ENCODE results near the gene MRPS23. TPM values are rescaled to one million over a fixed set of nuclear protein-coding genes. Genes with fewer than 3 reads are reported as not detected.

The MRPS23 gene
- total and polyA plus RNA-seq, 12 donors, result 8.5 to 90.6 (median 36.6) TPM

DNA sequence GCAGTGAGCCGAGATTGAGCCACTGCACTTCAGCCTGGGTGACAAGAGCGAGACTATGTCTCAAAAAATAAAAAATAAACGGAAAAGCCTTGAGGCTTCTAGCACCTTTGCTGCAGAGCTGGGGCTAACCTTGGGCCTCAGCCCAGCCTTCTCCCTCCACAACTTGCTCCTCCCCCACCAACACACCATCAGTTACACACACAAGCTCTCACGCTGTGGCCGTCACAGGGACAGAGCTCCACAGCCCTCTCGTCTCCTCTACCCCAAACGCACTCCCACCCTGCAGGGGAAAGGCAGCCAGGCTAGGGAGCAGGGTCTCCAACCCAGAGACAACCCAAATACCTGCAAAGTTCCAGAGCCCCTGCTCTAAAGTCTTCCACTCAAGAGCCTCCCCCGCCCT, 22.0 kb upstream of the MRPS23 start:
- peaks cover 0 to 10% of the 10 kb centered on the region in 2 donors for H3K36me3 ChIP-seq (replicated peaks in 1 of 2)
- peak overlapping the region in 4 of 5 donors; percentile 5 to 89 (median 86) for H3K27ac ChIP-seq
- intact Hi-C loops (cut with DNase I), result no loop called here
- H3K27me3 ChIP-seq, result no peaks in the 10 kb centered on the region
- peak; percentile 67 to 88 (median 82) for DNase-seq
- H3K9me3 ChIP-seq (replicated peaks in 1 of 3), result no peaks in the 10 kb centered on the region
- H3K4me3 ChIP-seq, result no peak overlapping the region
- peaks cover 61 to 93% of the 10 kb centered on the region in 2 donors for H3K4me1 ChIP-seq (replicated peaks in 1 of 2)
- 43 to 61% (median 54%) methylated on average over 8 of the region's 8 CpGs for WGBS, 4 donors
- TF ChIP-seq, protein P1, sequence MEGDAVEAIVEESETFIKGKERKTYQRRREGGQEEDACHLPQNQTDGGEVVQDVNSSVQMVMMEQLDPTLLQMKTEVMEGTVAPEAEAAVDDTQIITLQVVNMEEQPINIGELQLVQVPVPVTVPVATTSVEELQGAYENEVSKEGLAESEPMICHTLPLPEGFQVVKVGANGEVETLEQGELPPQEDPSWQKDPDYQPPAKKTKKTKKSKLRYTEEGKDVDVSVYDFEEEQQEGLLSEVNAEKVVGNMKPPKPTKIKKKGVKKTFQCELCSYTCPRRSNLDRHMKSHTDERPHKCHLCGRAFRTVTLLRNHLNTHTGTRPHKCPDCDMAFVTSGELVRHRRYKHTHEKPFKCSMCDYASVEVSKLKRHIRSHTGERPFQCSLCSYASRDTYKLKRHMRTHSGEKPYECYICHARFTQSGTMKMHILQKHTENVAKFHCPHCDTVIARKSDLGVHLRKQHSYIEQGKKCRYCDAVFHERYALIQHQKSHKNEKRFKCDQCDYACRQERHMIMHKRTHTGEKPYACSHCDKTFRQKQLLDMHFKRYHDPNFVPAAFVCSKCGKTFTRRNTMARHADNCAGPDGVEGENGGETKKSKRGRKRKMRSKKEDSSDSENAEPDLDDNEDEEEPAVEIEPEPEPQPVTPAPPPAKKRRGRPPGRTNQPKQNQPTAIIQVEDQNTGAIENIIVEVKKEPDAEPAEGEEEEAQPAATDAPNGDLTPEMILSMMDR (IDR thresholded peaks at IDR 0.05), result no peak
- TF ChIP-seq POLR2A (IDR thresholded peaks at IDR 0.05), result peak in 1 of 2 donors; percentile 36

- H3K36me3 ChIP-seq (replicated peaks in 1 of 2), result peaks cover 0 to 14% of the 10 kb centered on the region in 2 donors
- H3K27me3 ChIP-seq, result no peaks in the 10 kb centered on the region
- H3K4me1 ChIP-seq (replicated peaks in 1 of 2), result peaks cover 59 to 88% of the 10 kb centered on the region in 2 donors
- DNase-seq, result no peak
- H3K4me3 ChIP-seq, result no peak overlapping the region
- no peaks in the 10 kb centered on the region for H3K9me3 ChIP-seq (replicated peaks in 1 of 3)
- intact Hi-C loops (cut with DNase I), result no loop called here
- 82 to 90% (median 84%) methylated on average over 6 to 7 of the region's 7 CpGs for WGBS, 4 donors
- H3K27ac ChIP-seq, result peak overlapping the region in 4 of 5 donors; percentile 58 to 89 (median 86)
- TF ChIP-seq, protein P1 (IDR thresholded peaks at IDR 0.05), result no peak
- no peak for TF ChIP-seq POLR2A (IDR thresholded peaks at IDR 0.05)
Observed at GRCh38 chr17:57871155-57871554, 21.3 kb upstream of the MRPS23 start.

DNA sequence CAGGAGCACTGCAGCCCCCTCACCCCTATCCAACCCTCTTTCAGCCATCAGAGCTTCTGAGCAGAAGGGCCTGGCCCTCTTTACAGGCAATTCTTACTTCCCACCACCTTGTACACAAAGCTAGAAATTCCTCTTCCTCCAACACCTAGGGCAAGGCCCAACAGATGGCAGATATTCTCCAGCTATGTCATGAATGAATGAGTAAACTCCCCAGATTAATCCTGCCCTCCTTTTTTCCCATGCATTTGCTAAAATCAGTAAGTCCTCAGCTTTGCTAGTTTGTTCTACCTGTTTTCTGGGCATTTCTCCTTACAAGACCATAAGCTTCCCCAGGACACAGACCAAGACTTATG, 20.4 kb upstream of the MRPS23 start:
- no peak for TF ChIP-seq POLR2A (IDR thresholded peaks at IDR 0.05)
- TF ChIP-seq, protein P1 (IDR thresholded peaks at IDR 0.05), result no peak
- DNase-seq, result no peak
- peaks cover 0 to 18% of the 10 kb centered on the region in 2 donors for H3K36me3 ChIP-seq (replicated peaks in 1 of 2)
- H3K4me1 ChIP-seq (replicated peaks in 1 of 2), result peaks cover 50 to 79% of the 10 kb centered on the region in 2 donors
- peak overlapping the region in 4 of 5 donors; percentile 58 to 94 (median 88) for H3K27ac ChIP-seq
- no peak overlapping the region for H3K4me3 ChIP-seq
- H3K27me3 ChIP-seq, result no peaks in the 10 kb centered on the region
- H3K9me3 ChIP-seq (replicated peaks in 1 of 3), result no peaks in the 10 kb centered on the region
- intact Hi-C loops (cut with DNase I), result no loop called here

- peak in 6 of 7 donors; percentile 37 to 75 (median 61) for DNase-seq
- WGBS, 4 donors, result 74 to 86% (median 81%) methylated on average over 8 to 9 of the region's 9 CpGs
- Histone ChIP-seq H3K4me3 (no peak overlapping the region), H3K27ac (peak overlapping the region in 4 of 5 donors; percentile 58 to 94 (median 88)), H3K9me3 (replicated peaks in 1 of 3) (no peaks in the 10 kb centered on the region), H3K36me3 (replicated peaks in 1 of 2) (peaks cover 0 to 18% of the 10 kb centered on the region in 2 donors), H3K27me3 (no peaks in the 10 kb centered on the region), H3K4me1 (replicated peaks in 1 of 2) (peaks cover 45 to 74% of the 10 kb centered on the region in 2 donors)
- TF ChIP-seq, protein P1 (IDR thresholded peaks at IDR 0.05), result no peak
- peak in 1 of 2 donors; percentile 53 for TF ChIP-seq POLR2A (IDR thresholded peaks at IDR 0.05)
- intact Hi-C loops (cut with DNase I), result loop anchor here in 1 of 2 donors (10.0 kb wide), 1 partner anchor 245 kb away; no protein-coding TSS in a partner anchor
Observed at GRCh38 chr17:57869617-57870282, 19.9 kb upstream of the MRPS23 start.
